ENCODE measurements around the gene RBM44.
A peak's percentile ranks its signal among the peaks of the same experiment; 100 is the strongest.
"Not testable (repeated sequence)": the region's sequence is repeated elsewhere in the genome, so short reads cannot be mapped to it uniquely, and the experiment has no call there.

Gene RBM44

GRCh38 chr2:237798236-237799059 lies at the start of gene RBM44:
RBM44 (plus strand) TSS chr2:237798779; CDS start chr2:237813610, 14,831 bp downstream.
- no peak for DNase-seq (ENCODE audit: low read depth, low spot score)

- DNase-seq (ENCODE audit: low read depth, low spot score): no peak
Measured at GRCh38 chr2:237749002-237749401, 49.6 kb upstream of the RBM44 start.

- DNase-seq (ENCODE audit: low read depth, low spot score): no peak
Measured at GRCh38 chr2:237749961-237750360, 48.6 kb upstream of the RBM44 start.

- not testable (repeated sequence) for DNase-seq (ENCODE audit: low read depth, low spot score)
Measured at GRCh38 chr2:237750441-237750840, 48.1 kb upstream of the RBM44 start.

GRCh38 chr2:237752761-237753165 lies 45.8 kb upstream of the RBM44 start:
- DNase-seq (ENCODE audit: low read depth, low spot score): no peak

GRCh38 chr2:237754182-237754581 lies 44.4 kb upstream of the RBM44 start:
- no peak for DNase-seq (ENCODE audit: low read depth, low spot score)

GRCh38 chr2:237754626-237755248 lies 43.8 kb upstream of the RBM44 start:
- DNase-seq (ENCODE audit: low read depth, low spot score): no peak

GRCh38 chr2:237757616-237758015 lies 41.0 kb upstream of the RBM44 start:
- no peak for DNase-seq (ENCODE audit: low read depth, low spot score)

GRCh38 chr2:237758185-237758584 lies 40.4 kb upstream of the RBM44 start:
- no peak for DNase-seq (ENCODE audit: low read depth, low spot score)

- DNase-seq (ENCODE audit: low read depth, low spot score): no peak
Measured at GRCh38 chr2:237759176-237759575, 39.4 kb upstream of the RBM44 start.

- no peak for DNase-seq (ENCODE audit: low read depth, low spot score)
Measured at GRCh38 chr2:237760506-237761502, 37.8 kb upstream of the RBM44 start.

- not testable (repeated sequence) for DNase-seq (ENCODE audit: low read depth, low spot score)
Measured at GRCh38 chr2:237762291-237763182, 36.0 kb upstream of the RBM44 start.

GRCh38 chr2:237763812-237764211 lies 34.8 kb upstream of the RBM44 start:
- no peak for DNase-seq (ENCODE audit: low read depth, low spot score)

- not testable (repeated sequence) for DNase-seq (ENCODE audit: low read depth, low spot score)
Measured at GRCh38 chr2:237765122-237765521, 33.5 kb upstream of the RBM44 start.

- DNase-seq (ENCODE audit: low read depth, low spot score): no peak
Measured at GRCh38 chr2:237765875-237766274, 32.7 kb upstream of the RBM44 start.

GRCh38 chr2:237766340-237766739 lies 32.2 kb upstream of the RBM44 start:
- DNase-seq (ENCODE audit: low read depth, low spot score): no peak

- no peak for DNase-seq (ENCODE audit: low read depth, low spot score)
Measured at GRCh38 chr2:237772513-237772912, 26.1 kb upstream of the RBM44 start.

- no peak for DNase-seq (ENCODE audit: low read depth, low spot score)
Measured at GRCh38 chr2:237773826-237774225, 24.8 kb upstream of the RBM44 start.

- peak; percentile 23 for DNase-seq (ENCODE audit: low read depth, low spot score)
Measured at GRCh38 chr2:237774811-237775553, 23.6 kb upstream of the RBM44 start.

- no peak for DNase-seq (ENCODE audit: low read depth, low spot score)
Measured at GRCh38 chr2:237779521-237779920, 19.1 kb upstream of the RBM44 start.
